ENCODE results near the gene PRTFDC1.
A peak's percentile ranks its signal among the peaks of the same experiment; 100 is the strongest.

Gene PRTFDC1

DNA sequence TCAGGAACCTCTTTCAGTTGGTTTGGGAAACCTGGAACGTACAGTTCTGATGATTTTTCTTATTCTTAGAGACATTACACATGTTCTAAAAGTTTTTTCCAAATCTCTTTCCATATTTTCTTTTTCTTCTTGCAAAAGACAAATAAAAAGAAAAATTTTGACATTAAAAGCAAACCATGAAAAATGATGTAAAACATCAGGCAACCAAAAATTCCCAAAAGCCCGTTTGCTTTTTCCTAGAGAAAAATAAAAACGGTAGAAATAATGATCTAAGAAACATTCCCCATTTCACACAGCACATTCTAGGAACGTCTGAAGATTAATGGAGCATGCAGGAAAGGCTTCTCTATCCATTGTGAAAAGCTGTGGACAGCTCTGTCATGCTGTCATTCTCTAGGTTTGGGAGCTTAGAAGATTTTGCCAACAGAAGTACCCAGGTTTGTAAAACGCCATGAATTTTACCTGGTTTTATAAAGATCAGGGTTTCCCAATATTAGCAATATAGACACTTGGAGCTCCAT lies 11.2 kb upstream of the PRTFDC1 start:
- no peak for DNase-seq

DNA sequence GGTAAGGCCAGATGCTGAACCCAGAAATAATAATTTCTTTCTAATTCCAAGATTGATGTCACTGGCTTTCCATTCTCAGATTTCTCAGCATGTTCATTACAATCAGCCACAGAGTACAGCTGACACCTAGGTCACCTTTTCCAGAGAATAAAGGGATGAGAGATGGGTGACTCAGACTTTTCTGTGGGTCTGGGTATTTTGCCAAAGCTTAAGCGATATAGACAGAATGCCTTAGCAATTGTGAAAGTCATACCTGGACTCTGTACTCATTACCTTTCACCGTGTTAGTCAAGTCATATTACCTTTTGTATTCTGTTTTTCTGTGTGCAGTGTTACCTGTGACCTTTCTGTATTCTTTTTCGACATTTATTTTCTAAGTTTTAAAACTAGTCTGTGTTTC lies 10.6 kb upstream of the PRTFDC1 start:
- DNase-seq = peak; percentile 34

DNA sequence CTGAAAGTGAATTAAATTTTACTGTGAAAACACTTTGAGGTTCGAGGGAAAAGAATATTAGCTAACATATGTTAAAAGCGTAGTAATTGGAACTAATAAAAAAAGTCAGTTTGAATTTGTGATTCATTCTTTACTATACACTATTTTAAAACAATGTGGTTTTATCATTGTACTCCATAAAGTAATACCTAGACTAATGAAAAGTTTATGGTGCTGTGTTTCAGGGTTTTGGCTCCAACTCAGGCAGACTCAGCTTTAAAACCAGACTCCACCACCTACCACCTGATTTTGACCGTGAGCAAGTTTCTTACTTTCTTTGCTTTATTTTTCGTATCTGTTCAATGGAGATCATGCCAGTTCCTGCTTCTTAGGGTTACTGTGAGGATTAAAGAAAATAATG lies 9.2 kb upstream of the PRTFDC1 start:
- DNase-seq = no peak

DNA sequence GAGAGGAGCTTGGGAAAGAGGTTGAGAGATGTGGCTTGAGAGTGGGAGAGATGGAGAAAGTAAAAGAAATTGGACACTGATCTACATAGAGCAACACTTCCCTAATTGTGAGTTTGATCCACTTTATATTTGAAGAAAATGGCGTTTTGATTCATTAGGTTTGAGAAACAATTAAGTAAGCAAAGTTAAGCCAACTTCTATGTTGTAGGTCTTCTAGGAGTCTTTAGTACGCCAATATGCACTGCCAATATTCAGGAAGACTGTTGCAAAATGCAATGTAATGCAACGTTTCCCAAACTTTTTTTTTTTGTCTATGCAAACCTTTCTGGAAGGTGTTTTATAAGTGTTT lies 7.0 kb upstream of the PRTFDC1 start:
- no peak for DNase-seq

DNA sequence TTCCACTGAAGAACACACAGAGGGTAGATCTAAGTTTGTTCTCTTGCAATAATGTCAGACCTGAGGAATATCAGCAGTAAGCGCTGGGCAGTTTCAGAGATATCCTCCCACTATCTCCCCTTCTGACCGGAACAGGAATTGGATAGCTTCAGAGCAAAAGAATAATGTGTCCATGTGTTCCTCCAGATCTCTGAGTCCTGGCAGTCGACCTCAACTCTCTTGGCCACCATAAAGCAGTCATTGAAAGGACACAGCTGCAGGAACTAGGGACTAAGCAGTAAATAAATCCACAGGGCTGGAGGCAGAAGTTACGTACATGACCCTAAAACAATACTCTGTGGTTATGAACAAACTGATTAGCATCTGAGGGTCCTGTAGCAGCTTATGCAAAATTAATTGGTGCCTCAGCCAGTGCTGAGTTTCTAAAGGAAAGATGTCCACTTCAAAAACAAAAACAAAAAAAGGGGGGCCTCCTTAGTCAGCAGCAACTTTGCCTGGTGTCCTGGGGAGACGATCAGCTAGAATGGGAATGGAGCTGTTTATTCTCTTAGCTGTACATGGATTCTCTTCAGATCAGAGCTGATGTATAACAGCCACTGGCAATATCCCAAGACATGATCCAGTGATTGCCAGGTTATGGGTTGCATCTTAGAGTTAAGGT lies 6.4 kb upstream of the PRTFDC1 start:
- DNase-seq = peak; percentile 21

DNA sequence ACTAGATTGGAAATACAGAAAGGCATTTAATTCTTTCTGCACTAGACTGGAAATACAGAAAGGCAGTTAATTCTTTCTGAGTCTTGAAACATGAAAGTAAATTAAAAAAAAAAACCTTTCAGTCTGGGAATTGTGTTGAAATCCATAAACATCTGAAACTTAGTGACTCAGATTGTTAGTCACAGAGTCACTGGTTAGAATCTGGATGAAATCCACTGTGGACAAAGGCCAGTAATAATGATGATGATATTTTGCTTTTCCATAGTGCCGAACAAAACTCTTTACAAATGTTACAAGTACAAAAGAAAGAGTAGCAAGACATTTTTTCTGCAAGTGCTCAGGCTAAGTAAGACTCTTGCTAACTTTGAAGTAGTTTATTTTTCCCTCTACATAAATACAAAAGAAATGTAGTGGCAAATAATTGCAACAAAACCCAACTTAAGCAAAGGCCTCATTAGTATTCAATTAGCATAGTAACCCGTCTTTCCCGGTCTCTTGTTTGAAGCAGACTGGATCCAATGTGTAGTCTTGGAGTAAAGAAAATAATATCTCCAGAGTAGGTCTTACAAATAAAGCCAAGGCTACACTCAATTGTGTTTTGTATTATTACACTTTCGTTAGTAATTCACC lies 5.8 kb upstream of the PRTFDC1 start:
- peak; percentile 91 for DNase-seq

DNA sequence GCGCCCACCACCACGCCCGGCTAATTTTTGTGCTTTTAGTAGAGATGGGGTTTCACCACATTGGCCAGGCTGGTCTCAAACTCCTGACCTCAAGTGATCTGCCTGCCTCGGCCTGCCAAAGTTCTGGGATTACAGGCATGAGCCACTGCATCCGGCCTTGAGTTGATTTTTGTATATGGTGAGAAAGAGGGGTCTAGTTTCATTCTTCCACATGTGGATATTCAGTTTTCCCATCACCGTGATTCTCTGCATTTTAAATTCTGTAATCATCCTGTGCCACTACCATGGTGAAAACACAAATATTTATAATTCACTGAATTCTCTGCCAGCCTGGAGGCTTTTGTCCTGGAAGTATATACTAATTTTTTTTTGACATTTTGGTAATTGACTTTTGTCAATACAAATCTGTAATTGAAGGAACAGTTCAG lies 5.2 kb upstream of the PRTFDC1 start:
- DNase-seq = peak; percentile 38

DNA sequence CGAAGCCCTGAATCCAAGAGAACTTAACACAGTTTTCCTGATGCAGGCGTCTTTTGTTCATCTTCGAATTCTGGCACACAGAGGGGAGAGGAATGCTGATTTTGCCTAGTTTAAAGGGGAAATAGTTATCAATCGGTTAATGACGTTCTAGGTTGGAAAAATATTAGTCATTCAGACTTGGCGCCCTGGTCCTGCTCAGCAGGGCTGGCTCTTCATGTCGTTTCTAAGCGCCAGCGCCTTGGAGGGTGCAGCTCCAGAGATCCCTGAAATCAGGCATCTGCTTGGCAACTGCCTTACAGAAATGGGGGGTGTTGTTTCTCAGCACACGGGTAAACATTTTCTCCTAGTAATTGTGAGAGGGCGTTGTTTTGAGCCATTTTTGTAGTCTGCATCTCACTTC lies 1.3 kb upstream of the PRTFDC1 start:
- DNase-seq = peak; percentile 21

DNA sequence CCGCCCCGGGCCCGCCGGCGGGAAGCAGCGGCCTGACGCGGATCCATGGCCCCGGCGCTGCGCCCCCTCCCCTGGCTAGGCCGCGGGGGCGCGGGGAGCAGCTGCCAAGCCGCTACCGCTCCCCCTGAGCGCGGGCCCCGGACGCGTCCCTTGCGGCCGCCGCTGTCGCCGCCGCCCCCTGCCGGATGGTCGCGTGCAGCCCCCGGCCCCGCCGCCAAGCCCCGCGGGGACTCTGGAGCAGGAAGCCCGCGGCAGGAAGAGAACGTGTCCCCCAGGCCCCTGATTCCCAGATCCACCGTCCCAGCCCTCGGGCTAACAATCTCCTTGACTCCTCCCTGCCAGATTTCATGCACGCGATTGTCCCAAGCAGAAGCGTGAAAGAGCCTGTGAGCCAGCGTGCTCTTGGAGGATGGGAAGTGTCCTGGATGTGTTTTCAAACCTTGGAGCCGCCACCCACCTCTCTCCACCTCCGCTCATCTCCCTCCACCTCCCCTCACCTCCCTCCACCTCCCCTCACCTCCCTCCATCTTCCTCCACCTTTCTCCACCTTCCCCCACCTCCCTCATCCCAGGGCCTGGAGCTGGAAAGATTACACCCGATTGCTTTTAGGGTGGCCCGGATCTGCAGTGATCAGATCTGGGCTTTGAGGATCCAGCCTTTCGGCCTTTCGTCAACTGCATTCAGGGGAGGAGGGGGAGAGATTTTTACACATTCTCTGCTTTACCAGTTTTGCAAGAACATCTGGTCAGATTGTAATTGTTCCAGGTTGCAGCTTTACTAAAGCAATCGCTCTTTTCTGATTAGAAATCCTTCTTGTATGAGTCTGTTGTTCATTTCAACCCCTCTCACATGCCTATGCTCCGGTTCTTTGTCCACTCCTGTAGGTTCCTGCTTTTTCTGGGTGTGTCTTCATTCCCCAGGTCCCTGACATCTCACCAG lies 570 bp upstream of the PRTFDC1 start:
- DNase-seq = peak; percentile 75

DNA sequence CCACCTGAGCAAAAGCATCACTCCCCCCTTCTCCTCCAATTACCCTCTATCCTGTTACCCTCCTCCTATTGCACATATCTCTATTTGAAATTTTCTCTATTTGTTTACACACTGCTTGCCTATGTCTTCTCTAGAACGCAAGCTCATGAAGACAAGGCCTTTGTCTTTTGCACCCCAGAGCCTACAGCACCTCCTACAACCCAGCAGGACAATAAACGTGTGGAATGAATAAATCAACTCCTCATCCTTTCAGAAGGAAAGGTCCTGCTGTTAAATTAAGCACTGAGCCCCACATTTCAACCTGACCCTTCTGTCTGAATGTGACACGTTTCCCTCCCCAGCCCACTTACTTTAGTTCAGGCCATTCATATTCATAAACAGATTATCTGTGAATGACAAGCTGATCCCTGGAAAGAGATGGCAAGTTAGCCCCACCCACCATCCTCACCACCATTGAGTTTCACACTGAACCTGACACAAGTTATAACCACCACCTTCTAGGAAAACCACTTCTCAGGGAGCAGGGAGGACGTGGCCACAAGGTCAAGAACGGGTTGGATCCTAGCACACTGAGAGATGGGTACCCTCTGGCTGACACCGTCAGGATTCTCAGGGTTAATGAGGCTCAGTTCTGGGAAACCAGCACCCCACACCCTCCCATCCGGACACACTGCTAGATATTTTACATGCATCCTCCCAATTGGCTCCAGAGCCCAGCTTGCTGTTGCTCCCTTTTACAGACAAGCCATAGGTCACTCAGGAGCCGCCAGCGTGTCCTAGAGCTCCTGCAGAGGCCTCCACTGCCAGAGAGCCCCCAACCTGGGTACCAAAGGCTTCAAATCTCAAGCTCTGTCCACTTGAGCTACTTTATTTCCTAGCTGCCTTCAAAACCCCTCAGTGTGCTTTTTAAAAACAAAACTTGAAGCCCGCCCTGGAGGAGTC lies 934 bp downstream of the PRTFDC1 start:
- peak; percentile 45 for DNase-seq

DNA sequence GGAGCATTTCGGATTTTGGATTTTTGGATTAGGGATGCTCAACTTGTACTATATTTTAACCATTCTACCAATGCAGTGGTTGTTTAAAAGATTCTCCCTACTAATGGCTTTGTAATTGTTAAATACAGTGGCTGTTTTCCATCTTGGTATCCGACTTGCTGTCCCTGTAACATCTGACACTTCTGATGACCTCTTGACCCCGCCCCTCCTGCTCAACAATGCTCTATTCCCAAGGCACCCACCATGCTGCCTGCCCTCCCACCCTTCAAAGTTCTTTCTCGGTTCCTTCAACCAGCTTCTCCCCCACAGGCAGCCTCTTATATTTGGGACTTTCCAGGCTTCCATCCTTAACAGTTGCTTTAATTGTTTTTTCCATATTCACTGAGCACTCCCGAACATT lies 2.0 kb downstream of the PRTFDC1 start:
- DNase-seq = no peak

DNA sequence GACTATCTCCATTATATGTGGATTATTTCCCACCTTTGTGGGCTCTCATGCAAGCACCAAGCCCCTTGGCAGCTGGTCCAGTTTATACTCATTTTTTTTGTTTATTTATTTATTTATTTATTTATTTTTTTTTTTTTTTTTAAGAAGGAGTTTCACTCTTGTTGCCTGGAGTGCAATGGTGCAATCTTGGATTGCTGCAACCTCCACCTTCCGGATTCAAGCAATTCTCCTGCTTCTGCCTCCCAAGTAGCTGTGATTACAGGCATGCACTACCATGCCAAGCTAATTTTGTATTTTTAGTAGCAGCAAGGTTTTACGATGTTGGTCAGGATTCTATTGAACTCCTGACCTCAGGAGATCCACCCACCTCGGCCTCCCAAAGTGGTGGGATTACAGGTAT lies 2.8 kb downstream of the PRTFDC1 start:
- DNase-seq = no peak

DNA sequence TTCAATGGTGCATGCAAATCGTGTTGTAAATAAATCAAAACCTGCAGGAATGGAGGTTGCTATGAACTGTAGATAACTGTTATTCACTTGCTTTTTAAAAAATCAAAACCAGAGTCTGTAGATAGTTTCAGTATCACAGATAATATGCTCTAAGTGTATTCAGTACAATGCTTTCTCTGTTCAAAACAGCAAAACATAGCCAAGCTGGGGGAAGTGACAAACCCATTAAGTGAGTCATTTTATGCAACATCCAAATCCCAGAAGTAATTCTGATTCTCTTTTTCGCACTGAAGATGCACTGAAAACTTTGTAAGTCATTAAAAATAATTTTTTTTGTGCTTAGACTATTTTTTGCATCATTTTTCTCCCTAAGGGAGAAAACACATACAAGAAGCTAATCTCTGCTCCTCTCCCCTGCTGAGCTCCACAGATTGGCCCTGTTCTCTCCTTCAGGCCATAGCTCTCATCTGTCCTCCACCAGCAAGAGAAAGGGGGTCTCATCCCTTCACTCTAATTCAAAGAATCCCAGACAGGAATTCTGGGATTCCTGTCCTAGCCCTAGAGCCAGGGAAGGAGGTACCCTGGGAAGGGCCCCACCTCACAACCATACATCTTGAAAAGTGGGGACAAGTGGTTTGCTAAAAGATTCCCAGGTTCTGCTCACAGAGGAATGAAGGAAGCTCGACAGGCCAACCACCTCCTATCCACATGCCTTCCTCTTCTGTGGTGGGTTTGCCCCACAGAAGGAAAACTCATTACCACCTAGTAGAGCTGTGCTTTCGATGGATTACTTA lies 4.9 kb downstream of the PRTFDC1 start:
- peak; percentile 61 for DNase-seq

DNA sequence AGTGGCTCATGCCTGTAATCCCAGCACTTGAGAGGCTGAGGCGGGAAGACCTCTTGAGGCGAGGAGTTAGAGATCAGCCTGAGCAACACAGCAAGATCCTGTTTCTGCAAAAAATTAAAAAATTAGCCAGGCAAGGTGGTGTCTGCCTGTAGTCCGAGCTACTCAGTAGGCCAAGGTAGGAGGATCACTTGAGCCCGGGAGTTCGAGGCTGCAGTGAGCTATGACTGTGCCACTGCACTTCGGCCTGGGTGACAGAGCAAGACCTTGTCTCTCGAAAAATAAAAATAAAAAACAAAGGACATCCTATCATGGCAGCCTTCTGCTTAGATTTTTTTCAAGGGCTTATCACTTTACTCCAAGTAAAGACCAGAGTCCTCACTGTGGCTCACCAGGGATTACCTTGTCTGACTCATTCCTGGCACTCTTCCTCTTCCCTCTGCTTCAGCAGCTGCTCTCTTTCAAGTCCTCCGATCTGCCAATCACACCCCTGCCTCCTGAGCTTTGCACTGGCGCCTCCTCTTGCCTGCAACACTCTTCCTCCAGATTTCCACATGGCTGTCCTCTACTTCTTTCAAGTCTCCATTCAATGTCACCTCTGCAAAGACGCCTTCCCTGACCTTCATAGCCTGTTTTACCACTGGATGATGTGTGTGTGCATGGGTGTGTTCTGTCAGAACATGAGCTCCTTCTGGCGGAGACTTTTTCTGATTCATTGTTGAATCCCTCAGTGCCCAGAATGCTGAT lies 7.7 kb downstream of the PRTFDC1 start:
- peak; percentile 67 for DNase-seq

DNA sequence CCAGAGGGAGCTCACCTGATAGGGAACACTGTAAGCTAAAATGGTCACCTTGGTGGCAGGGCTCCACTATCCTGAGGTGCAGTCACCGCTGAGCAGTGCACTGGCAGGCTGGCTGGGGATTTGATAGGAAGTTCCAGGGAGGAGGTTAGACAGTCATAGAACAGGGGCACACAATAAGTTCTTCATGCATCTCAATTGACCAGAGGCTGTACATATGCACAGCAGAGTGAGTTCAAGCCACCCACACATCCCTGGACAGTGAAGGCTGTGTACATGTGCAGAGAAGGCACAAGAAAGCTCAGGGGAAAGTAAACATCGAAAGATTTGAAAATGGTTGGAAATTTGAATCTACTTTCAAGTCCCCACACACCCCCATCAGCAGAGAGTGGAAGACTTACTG lies 13.9 kb downstream of the PRTFDC1 start:
- no peak for DNase-seq

DNA sequence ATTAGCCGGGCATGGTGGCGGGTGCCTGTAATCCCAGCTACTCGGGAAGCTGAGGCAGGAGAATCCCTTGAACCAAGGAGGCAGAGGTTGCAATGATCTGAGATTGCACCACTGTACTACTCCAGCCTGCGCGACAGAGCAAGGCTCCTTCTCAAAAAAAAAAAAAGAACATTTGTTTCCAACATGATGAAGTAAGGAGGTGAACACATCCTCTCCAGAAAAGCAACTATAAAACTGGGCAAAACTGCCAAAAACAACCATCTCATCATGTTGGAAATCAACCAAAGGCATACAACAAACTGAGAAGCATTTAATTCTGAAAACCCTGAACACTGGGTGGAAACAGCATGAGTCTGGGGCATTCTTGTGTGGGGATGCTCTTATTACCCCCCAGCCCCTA lies 14.3 kb downstream of the PRTFDC1 start:
- DNase-seq = no peak

DNA sequence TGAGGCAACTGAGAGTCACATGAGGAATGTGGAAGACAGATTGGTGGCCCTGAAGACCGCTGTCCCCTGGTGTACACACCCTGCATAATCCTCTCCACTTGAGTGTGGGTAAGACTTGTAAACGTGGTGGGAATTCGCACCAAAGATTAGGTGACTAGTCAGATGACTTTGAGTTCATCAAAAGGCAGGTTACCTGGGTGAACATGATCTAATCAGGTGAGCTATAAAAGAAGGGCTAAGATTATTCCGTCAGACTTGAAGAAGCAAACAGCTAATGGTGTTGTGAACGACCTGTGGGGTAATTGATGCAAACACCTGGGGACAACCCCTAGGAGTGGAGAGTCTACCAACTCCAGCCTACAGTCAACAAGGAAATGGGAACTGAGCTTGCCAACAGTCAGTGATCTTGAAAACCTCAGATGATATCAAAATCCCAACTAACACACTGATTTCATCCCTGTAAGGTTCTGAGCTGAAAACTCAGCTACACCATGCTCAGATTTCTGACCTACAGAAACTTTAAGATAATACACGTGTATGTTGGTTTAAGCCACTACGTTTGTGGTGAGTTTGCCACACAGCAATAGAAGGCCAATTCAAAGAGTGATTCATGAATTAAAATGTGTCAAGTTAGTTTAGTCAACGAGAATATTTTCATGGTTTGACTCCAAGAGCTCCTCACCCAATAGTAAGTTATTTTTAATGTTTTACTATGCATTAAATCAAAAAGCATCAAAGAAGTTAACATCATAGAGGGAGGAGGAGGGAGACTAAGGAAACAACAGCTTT lies 16.7 kb downstream of the PRTFDC1 start:
- no peak for DNase-seq

DNA sequence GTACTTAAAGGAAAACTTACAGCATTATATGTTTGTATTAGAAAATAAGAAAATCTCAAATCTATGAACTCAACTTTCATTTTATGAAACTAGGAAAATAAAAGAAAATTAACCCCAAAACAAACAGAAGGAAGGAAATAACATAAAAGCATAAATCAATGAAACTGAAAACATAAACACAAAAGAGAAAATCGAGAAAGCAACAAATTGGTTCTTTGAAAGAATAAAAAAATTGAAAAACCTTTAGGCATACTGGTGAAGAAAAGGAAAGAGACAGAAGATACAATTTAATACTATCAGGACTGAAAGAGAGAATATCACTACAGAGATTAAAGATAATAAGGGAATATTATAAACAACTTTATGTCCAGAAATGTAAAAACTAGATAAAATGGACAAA lies 21.2 kb downstream of the PRTFDC1 start:
- no peak for DNase-seq

DNA sequence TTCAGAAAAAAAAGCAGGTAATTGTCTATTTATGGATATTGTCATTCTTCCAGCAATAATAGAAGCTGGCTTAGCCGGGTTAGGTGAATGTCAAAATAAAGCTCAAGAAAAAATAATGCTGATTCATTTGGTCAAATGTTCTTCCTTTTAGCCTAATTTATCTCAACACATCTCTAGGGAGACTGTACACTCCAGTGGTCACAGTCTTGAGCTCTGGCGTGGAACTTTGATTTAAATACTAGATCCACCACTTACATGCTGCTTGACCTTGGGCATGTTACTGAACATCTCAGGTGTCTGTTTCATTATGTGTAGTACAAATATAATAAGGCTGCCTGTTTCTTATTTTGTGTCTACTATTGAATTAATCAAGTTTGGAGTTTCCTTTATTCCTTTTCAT lies 22.0 kb downstream of the PRTFDC1 start:
- DNase-seq = no peak

DNA sequence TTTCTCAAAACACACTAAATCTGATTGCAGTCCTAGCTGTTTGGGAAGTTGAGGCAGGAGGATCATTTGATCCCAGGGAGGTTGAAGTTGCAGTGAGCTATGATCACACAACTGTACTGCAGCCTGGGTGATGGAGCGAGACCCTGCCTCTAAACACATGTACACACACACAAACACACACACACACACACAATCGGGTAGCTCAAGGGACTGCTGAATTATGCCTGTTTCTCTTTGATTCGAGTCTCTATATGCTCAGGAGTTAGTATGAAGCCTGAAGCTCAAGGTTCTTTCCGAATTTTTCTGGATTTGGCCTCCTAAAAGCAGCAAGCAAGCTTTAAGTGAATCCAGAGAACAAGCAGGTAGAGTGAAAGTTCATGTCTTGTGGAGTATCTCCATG lies 22.5 kb downstream of the PRTFDC1 start:
- no peak for DNase-seq
